ENCODE data around the gene PLPP6. TPM values are rescaled to one million over a fixed set of nuclear protein-coding genes. Genes with fewer than 3 reads are reported as not detected.

The PLPP6 gene
- polyA plus RNA-seq, 1 donor from 2014 or later, result 26.3 TPM

GRCh38 chr9:4617752-4618151 is 44.3 kb upstream of the PLPP6 start:
- H3K36me3 ChIP-seq (ENCODE audit: insufficient read depth, low read length), result no peaks in the 10 kb centered on the region
- TF ChIP-seq CTCF (IDR thresholded peaks at IDR 0.05; ENCODE audit: poor library complexity, severe bottlenecking) (no peak), REST (IDR thresholded peaks at IDR 0.05; ENCODE audit: borderline replicate concordance) (no peak), RAD21 (conservative IDR thresholded peaks at IDR 0.05) (no peak), MXI1 (conservative IDR thresholded peaks at IDR 0.05; ENCODE audit: poor library complexity, severe bottlenecking) (no peak), POLR2AphosphoS5 (IDR thresholded peaks at IDR 0.05) (no peak), EP300 (conservative IDR thresholded peaks at IDR 0.05; ENCODE audit: poor library complexity, severe bottlenecking) (no peak), TAF1 (IDR thresholded peaks at IDR 0.05; ENCODE audit: low read depth) (no peak), EZH2 (IDR thresholded peaks at IDR 0.05; ENCODE audit: borderline replicate concordance, insufficient read depth, low read length, poor library complexity, severe bottlenecking) (no peak), SMC3 (conservative IDR thresholded peaks at IDR 0.05; ENCODE audit: poor library complexity) (no peak)
- no peak overlapping the region for H3K4me2 ChIP-seq (ENCODE audit: low read length)
- H3K79me2 ChIP-seq (replicated peaks; ENCODE audit: insufficient read depth, low read length), result no peaks in the 10 kb centered on the region
- H3F3A ChIP-seq (ENCODE audit: insufficient read depth, low read length, poor library complexity, severe bottlenecking), result no peaks in the 10 kb centered on the region
- H3K27ac ChIP-seq (ENCODE audit: low read length), result no peak overlapping the region
- H3K9me2 ChIP-seq (ENCODE audit: insufficient read depth, low read length), result no peaks in the 10 kb centered on the region
- no peak overlapping the region for H3K9ac ChIP-seq (ENCODE audit: low read length)
- H3K4me3 ChIP-seq (ENCODE audit: low read length), result no peak overlapping the region
- H4K20me1 ChIP-seq (ENCODE audit: insufficient read depth), result no peaks in the 10 kb centered on the region
- H3K27me3 ChIP-seq (ENCODE audit: insufficient read depth, low read depth, low read length), result no peaks in the 10 kb centered on the region
- H3K9me3 ChIP-seq (ENCODE audit: low read length), result no peaks in the 10 kb centered on the region
- H2AFZ ChIP-seq (ENCODE audit: low read depth, low read length), result no peak overlapping the region

- Histone ChIP-seq H3K4me3 (ENCODE audit: low read length) (no peak overlapping the region), H3K79me2 (replicated peaks; ENCODE audit: insufficient read depth, low read length) (no peaks in the 10 kb centered on the region)
Measured at GRCh38 chr9:4618700-4619099, 43.4 kb upstream of the PLPP6 start.

More at GRCh38 chr9:4618700-4619099, 43.4 kb upstream of the PLPP6 start:
- Histone ChIP-seq H3K4me2 (ENCODE audit: low read length) (no peak overlapping the region), H3K36me3 (ENCODE audit: insufficient read depth, low read length) (no peaks in the 10 kb centered on the region), H3K27ac (ENCODE audit: low read length) (no peak overlapping the region), H3K9ac (ENCODE audit: low read length) (no peak overlapping the region), H3K27me3 (ENCODE audit: insufficient read depth, low read depth, low read length) (no peaks in the 10 kb centered on the region), H3F3A (ENCODE audit: insufficient read depth, low read length, poor library complexity, severe bottlenecking) (no peaks in the 10 kb centered on the region), H2AFZ (ENCODE audit: low read depth, low read length) (no peak overlapping the region), H4K20me1 (ENCODE audit: insufficient read depth) (no peaks in the 10 kb centered on the region), H3K9me3 (ENCODE audit: low read length) (no peaks in the 10 kb centered on the region), H3K9me2 (ENCODE audit: insufficient read depth, low read length) (no peaks in the 10 kb centered on the region)
- no peak for TF ChIP-seq EZH2 (IDR thresholded peaks at IDR 0.05; ENCODE audit: borderline replicate concordance, insufficient read depth, low read length, poor library complexity, severe bottlenecking)
- TF ChIP-seq POLR2AphosphoS5 (IDR thresholded peaks at IDR 0.05), result no peak
- no peak for TF ChIP-seq EP300 (conservative IDR thresholded peaks at IDR 0.05; ENCODE audit: poor library complexity, severe bottlenecking)
- no peak for TF ChIP-seq CTCF (IDR thresholded peaks at IDR 0.05; ENCODE audit: poor library complexity, severe bottlenecking)
- TF ChIP-seq SMC3 (conservative IDR thresholded peaks at IDR 0.05; ENCODE audit: poor library complexity), result no peak
- TF ChIP-seq TAF1 (IDR thresholded peaks at IDR 0.05; ENCODE audit: low read depth), result no peak
- TF ChIP-seq RAD21 (conservative IDR thresholded peaks at IDR 0.05), result no peak
- no peak for TF ChIP-seq REST (IDR thresholded peaks at IDR 0.05; ENCODE audit: borderline replicate concordance)
